ENCODE measurements around the gene SERPINB1.
"Not testable (repeated sequence)": the region's sequence is repeated elsewhere in the genome, so short reads cannot be mapped to it uniquely, and the experiment has no call there.

The SERPINB1 gene

DNA sequence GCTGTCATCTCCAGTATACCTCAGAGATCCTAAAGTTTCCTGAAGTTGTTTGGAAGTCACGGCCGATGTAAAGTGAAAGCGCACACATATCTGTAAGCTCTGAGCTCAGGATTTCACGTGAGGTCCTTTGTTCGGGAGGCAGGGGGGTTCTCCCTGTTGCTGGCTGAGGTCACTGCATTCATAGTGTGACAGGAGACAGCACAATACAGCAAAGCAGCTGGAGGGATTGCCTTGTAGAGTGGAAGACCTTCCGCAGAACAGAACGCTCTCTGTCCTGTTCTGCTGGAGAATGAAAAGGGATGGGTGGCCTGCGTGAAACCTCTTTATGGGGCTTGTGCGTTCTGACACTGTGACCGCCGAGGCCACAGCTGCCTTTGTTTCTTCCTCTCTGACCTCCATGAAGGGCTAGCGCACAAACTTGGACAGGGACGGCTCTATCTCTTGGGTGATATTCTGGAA, 13.4 kb upstream of the SERPINB1 start:
- TF ChIP-seq NFRKB (IDR thresholded peaks at IDR 0.05) (no peak), ARNT (IDR thresholded peaks at IDR 0.05) (no peak)
- CTCF ChIA-PET = interaction anchor here (1.2 to 1.6 kb wide), 3 partner anchors 11 to 97 kb away, joined by 4 to 5 read pairs (median 4); no protein-coding TSS in a partner anchor
- no peak for DNase-seq (ENCODE audit: extremely low spot score)
- POLR2A ChIA-PET = interaction anchor here (1.1 kb wide), 1 partner anchor 14 kb away, joined by 4 read pairs; the partner anchor contains the start of gene SERPINB1

DNA sequence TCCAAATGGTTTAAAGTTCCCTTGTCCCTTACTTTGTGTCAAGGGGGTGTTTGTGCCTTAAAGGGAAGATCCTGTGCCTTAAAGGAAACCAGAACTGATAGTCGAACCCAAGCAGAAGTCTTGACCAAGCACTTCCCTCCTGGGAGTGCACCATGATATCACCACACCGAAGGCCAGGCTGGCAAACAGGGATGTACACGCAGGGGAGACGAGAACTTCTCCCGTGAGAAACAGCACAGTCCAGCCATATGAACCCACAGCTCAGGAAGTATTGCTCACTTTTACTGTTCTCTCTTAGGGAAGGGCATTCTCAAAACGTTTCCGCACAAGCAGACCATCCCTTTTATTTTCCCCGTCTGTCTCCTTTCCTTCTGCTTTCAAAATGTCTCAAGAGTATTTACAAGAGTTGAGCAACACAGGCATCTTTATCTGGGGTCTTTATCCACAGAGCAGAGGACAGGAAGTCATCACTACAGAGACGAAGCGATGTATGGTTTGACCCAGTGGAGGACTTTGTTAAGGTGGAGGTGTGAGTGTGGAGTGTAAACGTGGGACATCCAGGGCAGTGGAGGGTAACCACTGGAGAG, 12.8 kb upstream of the SERPINB1 start:
- DNase-seq (ENCODE audit: extremely low spot score) = no peak

DNA sequence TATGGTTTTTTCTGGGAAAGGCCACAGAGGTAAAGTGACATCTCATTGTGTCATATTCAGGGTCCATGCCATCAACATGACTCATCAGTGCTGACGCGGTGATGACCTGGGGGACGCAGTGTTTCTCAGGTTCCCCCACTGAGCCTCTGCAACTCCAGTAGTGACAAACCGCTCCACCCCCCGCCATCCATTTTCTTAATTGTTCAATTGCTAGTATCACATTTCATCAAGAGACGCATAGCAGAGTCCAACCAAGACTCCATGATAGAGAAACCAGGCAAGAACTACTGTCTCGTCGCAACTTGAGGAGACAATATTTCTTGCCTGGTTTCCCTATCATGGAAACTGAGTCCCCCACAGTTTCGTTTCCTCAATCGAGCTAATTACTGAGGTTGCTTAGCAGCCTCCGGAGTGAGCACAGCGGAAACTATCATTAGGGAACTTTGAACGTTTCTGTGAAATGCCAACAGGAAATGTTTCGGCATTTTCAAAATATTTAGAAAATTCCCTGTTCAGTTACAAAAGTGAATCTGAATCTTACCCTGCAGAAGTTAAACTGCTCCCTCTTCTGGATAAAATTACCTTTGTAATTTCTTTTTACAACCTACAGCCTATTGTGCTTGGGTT, 12.2 kb upstream of the SERPINB1 start:
- CTCF ChIA-PET = interaction anchor here (1.0 kb wide), 1 partner anchor 70 kb away, joined by 3 read pairs; no protein-coding TSS in a partner anchor
- peak; percentile 56 for DNase-seq (ENCODE audit: extremely low spot score)
- TF ChIP-seq ARNT (IDR thresholded peaks at IDR 0.05) (no peak), L3MBTL2 (conservative IDR thresholded peaks at IDR 0.05) (no peak), ELF4 (IDR thresholded peaks at IDR 0.05) (no peak), BHLHE40 (IDR thresholded peaks at IDR 0.05; ENCODE audit: borderline replicate concordance) (no peak)
- POLR2A ChIA-PET = no interaction called here

More for the DNA sequence above, 12.8 kb upstream of the SERPINB1 start:
- no peak for TF ChIP-seq FOXM1 (IDR thresholded peaks at IDR 0.05; ENCODE audit: borderline replicate concordance)
- TF ChIP-seq, protein P1, sequence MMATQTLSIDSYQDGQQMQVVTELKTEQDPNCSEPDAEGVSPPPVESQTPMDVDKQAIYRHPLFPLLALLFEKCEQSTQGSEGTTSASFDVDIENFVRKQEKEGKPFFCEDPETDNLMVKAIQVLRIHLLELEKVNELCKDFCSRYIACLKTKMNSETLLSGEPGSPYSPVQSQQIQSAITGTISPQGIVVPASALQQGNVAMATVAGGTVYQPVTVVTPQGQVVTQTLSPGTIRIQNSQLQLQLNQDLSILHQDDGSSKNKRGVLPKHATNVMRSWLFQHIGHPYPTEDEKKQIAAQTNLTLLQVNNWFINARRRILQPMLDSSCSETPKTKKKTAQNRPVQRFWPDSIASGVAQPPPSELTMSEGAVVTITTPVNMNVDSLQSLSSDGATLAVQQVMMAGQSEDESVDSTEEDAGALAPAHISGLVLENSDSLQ (IDR thresholded peaks at IDR 0.05) = no peak
- no peak for TF ChIP-seq FOXK2 (IDR thresholded peaks at IDR 0.05)
- no peak for TF ChIP-seq CTBP1 (IDR thresholded peaks at IDR 0.05; ENCODE audit: borderline replicate concordance)
- no peak for TF ChIP-seq ARNT (IDR thresholded peaks at IDR 0.05)
- TF ChIP-seq ELF4 (IDR thresholded peaks at IDR 0.05) = no peak
- TF ChIP-seq BHLHE40 (IDR thresholded peaks at IDR 0.05; ENCODE audit: borderline replicate concordance) = no peak
- TF ChIP-seq FOXA1 (IDR thresholded peaks at IDR 0.05) = no peak
- no peak for TF ChIP-seq HDGF (IDR thresholded peaks at IDR 0.05; ENCODE audit: borderline replicate concordance)
- no peak for TF ChIP-seq NFRKB (IDR thresholded peaks at IDR 0.05)
- CTCF ChIA-PET = interaction anchor here (1.0 to 1.6 kb wide), 3 partner anchors 11 to 71 kb away, joined by 3 to 5 read pairs (median 4); no protein-coding TSS in a partner anchor
- POLR2A ChIA-PET = interaction anchor here (1.1 kb wide), 1 partner anchor 13 kb away, joined by 4 read pairs; the partner anchor contains the start of gene SERPINB1

DNA sequence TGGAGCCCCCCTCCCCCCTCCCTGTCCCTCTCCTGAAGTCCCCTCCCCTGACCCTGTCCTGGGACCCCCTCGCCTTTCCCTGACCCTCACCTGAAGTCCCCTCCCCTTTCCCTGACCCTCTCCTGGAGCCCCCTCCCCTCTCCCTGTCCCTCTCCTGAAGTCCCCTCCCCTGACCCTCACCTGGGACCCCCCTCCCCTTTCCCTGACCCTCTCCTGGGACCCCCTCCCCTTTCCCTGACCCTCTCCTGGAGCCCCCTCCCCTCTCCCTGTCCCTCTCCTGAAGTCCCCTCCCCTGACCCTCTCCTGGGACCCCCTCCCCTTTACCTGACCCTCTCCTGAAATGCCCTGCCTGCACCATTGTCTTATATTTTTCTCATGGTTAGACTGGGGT, 11.7 kb upstream of the SERPINB1 start:
- CTCF ChIA-PET = interaction anchor here (0.6 to 1.0 kb wide), 2 partner anchors 60 to 70 kb away, joined by 3 read pairs; no protein-coding TSS in a partner anchor
- DNase-seq (ENCODE audit: extremely low spot score); POLR2A ChIA-PET: not testable (repeated sequence)

DNA sequence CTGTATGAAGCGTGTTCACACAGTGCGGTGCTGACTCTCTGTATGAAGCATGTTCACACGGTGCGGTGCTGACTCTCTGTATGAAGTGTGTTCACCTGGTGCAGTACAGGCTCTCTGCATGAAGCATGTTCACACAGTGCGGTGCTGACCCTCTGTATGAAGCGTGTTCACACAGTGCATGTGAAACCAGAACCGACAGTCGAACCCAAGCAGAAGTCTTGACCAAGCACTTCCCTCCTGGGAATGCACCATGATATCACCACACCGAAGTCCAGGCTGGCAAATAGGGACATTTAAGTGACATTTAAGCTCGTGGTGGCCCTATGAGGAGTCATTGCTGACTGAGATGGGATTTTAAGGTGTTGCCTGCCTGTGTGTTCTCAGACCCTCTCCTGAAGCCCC, 11.3 kb upstream of the SERPINB1 start:
- DNase-seq (ENCODE audit: extremely low spot score) = no peak
- TF ChIP-seq BHLHE40 (IDR thresholded peaks at IDR 0.05; ENCODE audit: borderline replicate concordance) (no peak), FOXK2 (IDR thresholded peaks at IDR 0.05) (no peak), FOXM1 (IDR thresholded peaks at IDR 0.05; ENCODE audit: borderline replicate concordance) (no peak), ARNT (IDR thresholded peaks at IDR 0.05) (no peak), TARDBP (IDR thresholded peaks at IDR 0.05) (no peak), LEF1 (IDR thresholded peaks at IDR 0.05; ENCODE audit: borderline replicate concordance) (no peak), CTBP1 (IDR thresholded peaks at IDR 0.05; ENCODE audit: borderline replicate concordance) (no peak), ZNF384 (IDR thresholded peaks at IDR 0.05) (no peak), L3MBTL2 (conservative IDR thresholded peaks at IDR 0.05) (no peak), FOXA1 (IDR thresholded peaks at IDR 0.05) (no peak)
- TF ChIP-seq, protein P1 (IDR thresholded peaks at IDR 0.05) = no peak
- ChIA-PET CTCF (interaction anchor here (0.6 kb wide), 1 partner anchor 60 kb away, joined by 3 read pairs; no protein-coding TSS in a partner anchor), POLR2A (no interaction called here)

DNA sequence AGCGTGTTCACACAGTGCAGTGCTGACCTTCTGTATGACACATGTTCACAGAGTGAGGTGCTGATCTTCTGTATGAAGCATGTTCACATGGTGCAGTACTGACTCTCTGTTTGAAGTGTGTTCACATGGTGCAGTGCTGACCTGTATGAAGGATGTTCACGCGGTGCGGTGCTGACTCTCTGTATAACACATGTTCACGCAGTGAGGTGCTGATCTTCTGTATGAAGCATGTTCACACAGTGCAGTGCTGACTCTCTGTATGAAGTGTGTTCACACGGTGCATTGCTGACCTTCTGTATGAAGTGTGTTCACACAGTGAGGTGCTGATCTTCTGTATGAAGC, 10.8 kb upstream of the SERPINB1 start:
- TF ChIP-seq BHLHE40 (IDR thresholded peaks at IDR 0.05; ENCODE audit: borderline replicate concordance) (no peak), NFRKB (IDR thresholded peaks at IDR 0.05) (no peak), HDGF (IDR thresholded peaks at IDR 0.05; ENCODE audit: borderline replicate concordance) (no peak), SUZ12 (IDR thresholded peaks at IDR 0.05) (no peak), ARNT (IDR thresholded peaks at IDR 0.05) (no peak), FOXK2 (IDR thresholded peaks at IDR 0.05) (no peak), CTBP1 (IDR thresholded peaks at IDR 0.05; ENCODE audit: borderline replicate concordance) (no peak), L3MBTL2 (conservative IDR thresholded peaks at IDR 0.05) (no peak), ELF4 (IDR thresholded peaks at IDR 0.05) (no peak), ZNF384 (IDR thresholded peaks at IDR 0.05) (no peak)
- TF ChIP-seq, protein P1 (IDR thresholded peaks at IDR 0.05) = no peak
- no peak for DNase-seq (ENCODE audit: extremely low spot score)
- ChIA-PET CTCF (no interaction called here), POLR2A (no interaction called here)
